Ascending aorta (tissue), 2 donors: ENCODE data around the gene NEGR1. TPM values are rescaled to one million over a fixed set of nuclear protein-coding genes. Genes with fewer than 3 reads are reported as not detected.

ENCODE experiments used
- DNase-seq, 2 donors: peaks; one replicate each; pipeline ENCODE4 v3.0.0-alpha.2; 2019; ENCODE audit warnings: low spot score in 2 of 2
- H3K27ac ChIP-seq, 2 donors: fragments of 200-600 bp; sonication (generic); one replicate each; pipeline ENCODE4 v1.5.1; 2016 to 2017; ENCODE audit warnings: mild to moderate bottlenecking in 1 of 2
- H3K27me3 ChIP-seq: fragments of 200-600 bp; sonication (generic); one replicate; pipeline ENCODE4 v1.5.1; 2017
- H3K36me3 ChIP-seq, 2 donors: fragments of 200-600 bp; sonication (generic); one replicate each; pipeline ENCODE4 v1.5.1; 2016
- H3K4me1 ChIP-seq, 2 donors: fragments of 200-600 bp; sonication (generic); one replicate each; pipeline ENCODE4 v1.5.1; 2016 to 2017; ENCODE audit warnings: mild to moderate bottlenecking in 1 of 2
- H3K4me3 ChIP-seq, 2 donors: fragments of 200-600 bp; sonication (generic); one replicate each; pipeline ENCODE4 v1.5.1; 2016 to 2017; ENCODE audit warnings: mild to moderate bottlenecking in 1 of 2
- H3K9me3 ChIP-seq, 2 donors: fragments of 200-600 bp; sonication (generic); one replicate each; pipeline ENCODE4 v1.5.1; 2016
- CTCF ChIP-seq, 3 experiments: fragments of 200-600 bp in 2 of 3; fragments of 450-650 bp in 1 of 3; sonication (generic) in 2 of 3; IDR thresholded peaks; one replicate each; pipeline ENCODE4 v1.5.1; 2016 to 2019; ENCODE audit warnings: antibody characterized with exemption in 3 of 3, mild to moderate bottlenecking in 1 of 3, moderate library complexity in 1 of 3
- intact Hi-C: fragments of 100-400 bp; cut with DNase I; formaldehyde crosslinking; loops from one replicate; pipeline ENCODE4 v1.15.1; 2023
- total RNA-seq: library from RNA; depleted of rRNA; stranded (reverse); fragments of >200 nt; gene quantifications from one replicate; pipeline ENCODE4 v1.1.0, GENCODE V29; 2016

Gene NEGR1
- total RNA-seq, 1 donor from 2014 or later, result 42.8 TPM

- H3K36me3 ChIP-seq, result no peaks in the 10 kb centered on the region
- no peaks in the 10 kb centered on the region for H3K27me3 ChIP-seq
- no peak overlapping the region for H3K27ac ChIP-seq
- TF ChIP-seq CTCF (IDR thresholded peaks at IDR 0.05), result no peak
- H3K4me3 ChIP-seq, result no peak overlapping the region
- H3K9me3 ChIP-seq, result no peaks in the 10 kb centered on the region
- H3K4me1 ChIP-seq, result peaks cover 0 to under 1% of the 10 kb centered on the region in 2 donors
- intact Hi-C loops, result no loop called here
- no peak for DNase-seq
These were observed 267.3 kb downstream of the NEGR1 start for GRCh38 chr1:72015006-72015405.

- no peaks in the 10 kb centered on the region for H3K9me3 ChIP-seq
- no peaks in the 10 kb centered on the region for H3K27me3 ChIP-seq
- no peak for DNase-seq
- intact Hi-C loops, result no loop called here
- H3K27ac ChIP-seq, result no peak overlapping the region
- H3K4me1 ChIP-seq, result peaks cover 0 to 2% of the 10 kb centered on the region in 2 donors
- H3K4me3 ChIP-seq, result no peak overlapping the region
- TF ChIP-seq CTCF (IDR thresholded peaks at IDR 0.05), result no peak
- H3K36me3 ChIP-seq, result no peaks in the 10 kb centered on the region
These were observed 269.2 kb downstream of the NEGR1 start for GRCh38 chr1:72013161-72013560.

GRCh38 chr1:72011721-72012120, 270.6 kb downstream of the NEGR1 start:
- Histone ChIP-seq H3K4me3 (no peak overlapping the region), H3K36me3 (no peaks in the 10 kb centered on the region), H3K27me3 (no peaks in the 10 kb centered on the region), H3K27ac (no peak overlapping the region), H3K4me1 (peaks cover 0 to 2% of the 10 kb centered on the region in 2 donors), H3K9me3 (no peaks in the 10 kb centered on the region)
- no peak for TF ChIP-seq CTCF (IDR thresholded peaks at IDR 0.05)
- intact Hi-C loops, result no loop called here
- no peak for DNase-seq

- H3K27ac ChIP-seq, result no peak overlapping the region
- intact Hi-C loops, result no loop called here
- H3K27me3 ChIP-seq, result no peaks in the 10 kb centered on the region
- peaks cover 0 to 2% of the 10 kb centered on the region in 2 donors for H3K4me1 ChIP-seq
- no peak for TF ChIP-seq CTCF (IDR thresholded peaks at IDR 0.05)
- no peaks in the 10 kb centered on the region for H3K9me3 ChIP-seq
- no peaks in the 10 kb centered on the region for H3K36me3 ChIP-seq
- H3K4me3 ChIP-seq, result no peak overlapping the region
- no peak for DNase-seq
These were observed 272.3 kb downstream of the NEGR1 start for GRCh38 chr1:72010094-72010431.

- intact Hi-C loops, result no loop called here
These were observed 272.9 kb downstream of the NEGR1 start for GRCh38 chr1:72009173-72010093.

More at GRCh38 chr1:72009173-72010093, 272.9 kb downstream of the NEGR1 start:
- H3K36me3 ChIP-seq, result no peaks in the 10 kb centered on the region
- H3K4me3 ChIP-seq, result no peak overlapping the region
- no peak for TF ChIP-seq CTCF (IDR thresholded peaks at IDR 0.05)
- H3K27me3 ChIP-seq, result no peaks in the 10 kb centered on the region
- no peak overlapping the region for H3K27ac ChIP-seq
- DNase-seq, result no peak
- H3K4me1 ChIP-seq, result peaks cover 0 to 2% of the 10 kb centered on the region in 2 donors
- H3K9me3 ChIP-seq, result no peaks in the 10 kb centered on the region
